ENCODE results near the gene KERA. TPM values are rescaled to one million over a fixed set of nuclear protein-coding genes. Genes with fewer than 3 reads are reported as not detected.

Gene KERA
- total RNA-seq, 4 donors from 2014 or later = not detected

- 88% methylated on average over 1 of the region's 1 CpG for WGBS
- no peaks in the 10 kb centered on the region for H3K4me1 ChIP-seq
- no peak overlapping the region for H3K27ac ChIP-seq
- no peak for DNase-seq (ENCODE audit: low spot score in 2 of 2)
- TF ChIP-seq POLR2A (IDR thresholded peaks at IDR 0.05) (no peak), EP300 (IDR thresholded peaks at IDR 0.05) (no peak), CTCF (IDR thresholded peaks at IDR 0.05) (no peak), POLR2AphosphoS5 (IDR thresholded peaks at IDR 0.05) (no peak)
- H3K27me3 ChIP-seq = no peaks in the 10 kb centered on the region
- no peaks in the 10 kb centered on the region for H3K36me3 ChIP-seq
- H3K4me3 ChIP-seq = no peak overlapping the region
- no peaks in the 10 kb centered on the region for H3K9me3 ChIP-seq
Observed at GRCh38 chr12:91080041-91080440, 22.2 kb upstream of the KERA start.

GRCh38 chr12:91078501-91078900 lies 20.7 kb upstream of the KERA start:
- TF ChIP-seq EP300 (IDR thresholded peaks at IDR 0.05) (no peak), CTCF (IDR thresholded peaks at IDR 0.05) (no peak), POLR2AphosphoS5 (IDR thresholded peaks at IDR 0.05) (no peak), POLR2A (IDR thresholded peaks at IDR 0.05) (no peak)
- no peak for DNase-seq (ENCODE audit: low spot score in 2 of 2)
- WGBS = 75% methylated on average over 1 of the region's 1 CpG
- H3K27ac ChIP-seq = no peak overlapping the region
- no peaks in the 10 kb centered on the region for H3K27me3 ChIP-seq
- no peaks in the 10 kb centered on the region for H3K4me1 ChIP-seq
- H3K36me3 ChIP-seq = no peaks in the 10 kb centered on the region
- no peak overlapping the region for H3K4me3 ChIP-seq
- no peaks in the 10 kb centered on the region for H3K9me3 ChIP-seq

GRCh38 chr12:91077228-91077954 lies 19.6 kb upstream of the KERA start:
- no peak for TF ChIP-seq CTCF (IDR thresholded peaks at IDR 0.05)
- Histone ChIP-seq H3K36me3 (no peaks in the 10 kb centered on the region), H3K9me3 (no peaks in the 10 kb centered on the region), H3K27ac (no peak overlapping the region), H3K4me1 (no peaks in the 10 kb centered on the region), H3K4me3 (no peak overlapping the region), H3K27me3 (no peaks in the 10 kb centered on the region)
- no peak for DNase-seq (ENCODE audit: low spot score in 2 of 2)
- WGBS = 87% methylated on average over 5 of the region's 5 CpGs

- TF ChIP-seq POLR2AphosphoS5 (IDR thresholded peaks at IDR 0.05) = no peak
- no peak for TF ChIP-seq POLR2A (IDR thresholded peaks at IDR 0.05)
- no peak for TF ChIP-seq EP300 (IDR thresholded peaks at IDR 0.05)
- TF ChIP-seq CTCF (IDR thresholded peaks at IDR 0.05) = no peak
- WGBS = 90% methylated on average over 1 of the region's 1 CpG
- Histone ChIP-seq H3K27me3 (no peaks in the 10 kb centered on the region), H3K4me3 (no peak overlapping the region), H3K27ac (no peak overlapping the region), H3K4me1 (no peaks in the 10 kb centered on the region), H3K36me3 (no peaks in the 10 kb centered on the region), H3K9me3 (no peaks in the 10 kb centered on the region)
- DNase-seq (ENCODE audit: low spot score in 2 of 2) = no peak
Observed at GRCh38 chr12:91074851-91075250, 17.0 kb upstream of the KERA start.

GRCh38 chr12:91074154-91074709 lies 16.4 kb upstream of the KERA start:
- Histone ChIP-seq H3K36me3 (no peaks in the 10 kb centered on the region), H3K4me1 (no peaks in the 10 kb centered on the region), H3K4me3 (no peak overlapping the region), H3K27ac (no peak overlapping the region), H3K27me3 (no peaks in the 10 kb centered on the region), H3K9me3 (no peaks in the 10 kb centered on the region)
- no peak for DNase-seq (ENCODE audit: low spot score in 2 of 2)
- 51% methylated on average over 6 of the region's 6 CpGs for WGBS
- no peak for TF ChIP-seq POLR2A (IDR thresholded peaks at IDR 0.05)
- no peak for TF ChIP-seq EP300 (IDR thresholded peaks at IDR 0.05)
- TF ChIP-seq POLR2AphosphoS5 (IDR thresholded peaks at IDR 0.05) = no peak
- no peak for TF ChIP-seq CTCF (IDR thresholded peaks at IDR 0.05)
